Measurements from ENCODE around the gene POLR2H. TPM values are rescaled to one million over a fixed set of nuclear protein-coding genes. Genes with fewer than 3 reads are reported as not detected.
A peak's percentile ranks its signal among the peaks of the same experiment; 100 is the strongest.

The POLR2H gene
- total and polyA plus RNA-seq, 2 donors from 2014 or later, result 82.0 to 157 TPM

GRCh38 chr3:184395320-184395660 is 33.8 kb downstream of the POLR2H start:
- H3K36me3 ChIP-seq (ENCODE audit: control insufficient read depth in 2 of 3, insufficient read depth in 3 of 3, low read length in 3 of 3), result no peaks in the 10 kb centered on the region
- no peaks in the 10 kb centered on the region for H3K9me3 ChIP-seq (ENCODE audit: control insufficient read depth in 2 of 3, insufficient read depth in 1 of 3, low read length in 3 of 3)
- no peak overlapping the region for H3K4me3 ChIP-seq (ENCODE audit: low read length in 3 of 3)
- H3K4me1 ChIP-seq (ENCODE audit: control insufficient read depth in 2 of 3, insufficient read depth in 2 of 3, low read depth in 1 of 3, low read length in 3 of 3), result no peaks in the 10 kb centered on the region
- H3K27ac ChIP-seq (ENCODE audit: low read depth in 2 of 2, low read length in 2 of 2), result no peak overlapping the region
- DNase-seq, result no peak
- no peak overlapping the region for H3K9ac ChIP-seq (ENCODE audit: low read length in 3 of 3)
- no peak for TF ChIP-seq CTCF (IDR thresholded peaks at IDR 0.05; ENCODE audit: borderline replicate concordance, extremely low read depth, insufficient read depth)
- intact Hi-C loops (cut with DNase I), result no loop called here
- no peaks in the 10 kb centered on the region for H3K27me3 ChIP-seq (ENCODE audit: control insufficient read depth, insufficient read depth, low read length)
- FAIRE-seq, result no peak

- no peak overlapping the region for H3K4me3 ChIP-seq (ENCODE audit: low read length in 3 of 3)
- DNase-seq (peak in 2 of 5 donors; percentile 31 to 79), FAIRE-seq (no peak)
- H3K36me3 ChIP-seq (ENCODE audit: control insufficient read depth in 2 of 3, insufficient read depth in 3 of 3, low read length in 3 of 3), result no peaks in the 10 kb centered on the region
- no peak overlapping the region for H3K27ac ChIP-seq (ENCODE audit: low read depth in 2 of 2, low read length in 2 of 2)
- no peaks in the 10 kb centered on the region for H3K4me1 ChIP-seq (ENCODE audit: control insufficient read depth in 2 of 3, insufficient read depth in 2 of 3, low read depth in 1 of 3, low read length in 3 of 3)
- TF ChIP-seq CTCF (IDR thresholded peaks at IDR 0.05; ENCODE audit: borderline replicate concordance, extremely low read depth, insufficient read depth), result no peak
- no peak overlapping the region for H3K9ac ChIP-seq (ENCODE audit: low read length in 3 of 3)
- intact Hi-C loops (cut with DNase I), result no loop called here
- no peaks in the 10 kb centered on the region for H3K9me3 ChIP-seq (ENCODE audit: control insufficient read depth in 2 of 3, insufficient read depth in 1 of 3, low read length in 3 of 3)
- H3K27me3 ChIP-seq (ENCODE audit: control insufficient read depth, insufficient read depth, low read length), result no peaks in the 10 kb centered on the region
These were observed 37.9 kb downstream of the POLR2H start for GRCh38 chr3:184399410-184399809.

DNA sequence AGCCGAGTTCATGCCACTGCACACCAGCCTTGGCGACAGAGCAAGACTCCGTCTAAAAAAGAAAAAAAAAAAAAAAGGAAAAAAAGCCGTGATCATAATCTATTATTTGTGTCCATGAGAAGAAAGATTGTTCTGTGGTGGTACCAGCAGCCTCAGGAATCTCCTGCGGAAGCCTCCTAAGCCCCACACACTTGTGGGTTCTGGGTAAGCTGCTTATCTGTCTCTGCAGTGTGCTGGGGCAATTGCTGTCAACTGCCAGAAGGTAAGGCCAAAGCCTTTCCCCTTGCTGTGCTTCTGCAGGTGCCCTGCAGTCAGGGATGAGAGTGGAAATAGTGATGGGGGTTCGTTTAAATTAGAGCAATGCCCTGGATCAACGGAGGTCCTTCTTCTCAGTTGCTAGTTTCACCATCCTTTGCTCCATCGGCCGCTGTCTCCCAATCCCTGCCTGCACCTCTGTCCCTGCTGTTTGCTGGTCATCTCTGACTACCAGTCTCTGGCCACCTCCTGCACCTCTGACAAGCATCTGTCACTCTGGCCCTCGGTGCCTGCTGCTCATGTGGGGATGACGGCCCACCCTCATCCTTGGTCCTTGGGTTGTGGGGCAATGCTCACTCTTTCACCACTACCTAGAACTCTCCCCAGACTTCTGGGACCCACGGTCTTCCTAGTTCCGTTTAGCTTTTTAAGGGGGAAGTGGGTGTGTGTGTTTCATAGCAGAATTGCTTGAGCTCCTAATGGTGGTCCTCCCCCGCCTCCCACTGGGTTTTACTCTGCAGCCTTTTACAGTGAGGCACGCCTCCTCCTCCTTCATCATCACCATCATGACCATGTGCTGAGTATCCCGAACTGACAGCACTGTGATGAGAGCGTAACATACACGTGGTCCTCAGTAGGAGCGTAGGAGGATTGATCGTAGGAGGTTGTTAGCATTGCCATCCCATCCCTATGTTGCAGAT is 43.8 kb downstream of the POLR2H start:
- H3K9me3 ChIP-seq (ENCODE audit: control insufficient read depth in 2 of 3, insufficient read depth in 1 of 3, low read length in 3 of 3), result no peaks in the 10 kb centered on the region
- FAIRE-seq (no peak), DNase-seq (peak in 2 of 5 donors; percentile 20 to 38)
- TF ChIP-seq CTCF (IDR thresholded peaks at IDR 0.05; ENCODE audit: borderline replicate concordance, extremely low read depth, insufficient read depth), result no peak
- no peak overlapping the region for H3K9ac ChIP-seq (ENCODE audit: low read length in 3 of 3)
- H3K36me3 ChIP-seq (ENCODE audit: control insufficient read depth in 2 of 3, insufficient read depth in 3 of 3, low read length in 3 of 3), result no peaks in the 10 kb centered on the region
- no peak overlapping the region for H3K27ac ChIP-seq (ENCODE audit: low read depth in 2 of 2, low read length in 2 of 2)
- no peak overlapping the region for H3K4me3 ChIP-seq (ENCODE audit: low read length in 3 of 3)
- intact Hi-C loops (cut with DNase I), result no loop called here
- H3K27me3 ChIP-seq (ENCODE audit: control insufficient read depth, insufficient read depth, low read length), result no peaks in the 10 kb centered on the region
- no peaks in the 10 kb centered on the region for H3K4me1 ChIP-seq (ENCODE audit: control insufficient read depth in 2 of 3, insufficient read depth in 2 of 3, low read depth in 1 of 3, low read length in 3 of 3)

All from kidney (tissue), 14 donors.